HuH-7 (cell line): Measurements from ENCODE around the gene ABHD17C.
"Not testable (repeated sequence)": the region's sequence is repeated elsewhere in the genome, so short reads cannot be mapped to it uniquely, and the experiment has no call there.

Experiments used
- DNase-seq: peaks from one replicate; pipeline ENCODE4 v3.0.0; 2011; ENCODE audit warnings: low spot score

ABHD17C gene

GRCh38 chr15:80730926-80731325 is 35.8 kb downstream of the ABHD17C start:
- DNase-seq = no peak

GRCh38 chr15:80732167-80732566 is 37.1 kb downstream of the ABHD17C start:
- DNase-seq = no peak

- no peak for DNase-seq
These were observed 37.7 kb downstream of the ABHD17C start for GRCh38 chr15:80732818-80733217.

GRCh38 chr15:80733460-80733859 is 38.4 kb downstream of the ABHD17C start:
- no peak for DNase-seq

- no peak for DNase-seq
These were observed 40.2 kb downstream of the ABHD17C start for GRCh38 chr15:80735344-80735743.

GRCh38 chr15:80736560-80736959 is 41.5 kb downstream of the ABHD17C start:
- DNase-seq = no peak

GRCh38 chr15:80739919-80740318 is 44.8 kb downstream of the ABHD17C start:
- DNase-seq = no peak

- DNase-seq = no peak
These were observed 47.0 kb downstream of the ABHD17C start for GRCh38 chr15:80742081-80742480.

- DNase-seq = peak; percentile 15
These were observed 48.2 kb downstream of the ABHD17C start for GRCh38 chr15:80743189-80743833.

- DNase-seq = no peak
These were observed 49.3 kb downstream of the ABHD17C start for GRCh38 chr15:80744415-80744814.

- DNase-seq = no peak
These were observed 49.7 kb downstream of the ABHD17C start for GRCh38 chr15:80744826-80745225.

GRCh38 chr15:80745888-80746287 is 50.8 kb downstream of the ABHD17C start:
- no peak for DNase-seq

GRCh38 chr15:80747317-80748053 is 52.4 kb downstream of the ABHD17C start:
- no peak for DNase-seq

- no peak for DNase-seq
These were observed 54.5 kb downstream of the ABHD17C start for GRCh38 chr15:80749589-80749988.

GRCh38 chr15:80750575-80750974 is 55.5 kb downstream of the ABHD17C start:
- DNase-seq = no peak

GRCh38 chr15:80752204-80752603 is 57.1 kb downstream of the ABHD17C start:
- no peak for DNase-seq

- no peak for DNase-seq
These were observed 58.1 kb downstream of the ABHD17C start for GRCh38 chr15:80753161-80753560.

GRCh38 chr15:80754014-80754413 is 58.9 kb downstream of the ABHD17C start:
- DNase-seq = no peak

GRCh38 chr15:80755885-80756284 is 60.8 kb downstream of the ABHD17C start:
- no peak for DNase-seq

GRCh38 chr15:80758130-80758745 is 63.1 kb downstream of the ABHD17C start:
- DNase-seq = no peak

GRCh38 chr15:80760960-80761359 is 65.8 kb downstream of the ABHD17C start:
- no peak for DNase-seq

GRCh38 chr15:80761754-80762153 is 66.6 kb downstream of the ABHD17C start:
- DNase-seq = no peak

GRCh38 chr15:80763235-80763634 is 68.1 kb downstream of the ABHD17C start:
- not testable (repeated sequence) for DNase-seq
